ENCODE results near the gene CRLF3.
"Not testable (repeated sequence)": the region's sequence is repeated elsewhere in the genome, so short reads cannot be mapped to it uniquely, and the experiment has no call there.

The CRLF3 gene

DNA sequence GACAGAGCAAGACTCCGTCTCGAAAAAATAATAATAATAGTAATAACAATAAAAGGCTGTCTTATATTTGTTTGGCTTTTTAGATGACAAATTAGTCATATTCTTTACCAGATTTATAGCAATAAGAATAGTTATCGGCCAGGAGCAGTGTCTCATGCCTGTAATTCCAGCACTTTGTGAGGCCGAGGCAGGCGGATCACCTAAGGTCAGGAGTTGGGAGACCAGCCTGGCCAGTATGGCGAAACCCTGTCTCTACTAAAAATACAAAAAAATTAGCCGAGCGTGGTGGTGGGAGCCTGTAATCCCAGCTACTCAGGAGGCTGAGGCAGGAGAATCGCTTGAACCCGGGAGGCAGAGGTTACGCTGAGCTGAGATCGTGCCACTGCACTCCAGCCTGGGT is 10.3 kb downstream of the CRLF3 start:
- peak in 1 of 2 experiments; percentile 5 for DNase-seq

DNA sequence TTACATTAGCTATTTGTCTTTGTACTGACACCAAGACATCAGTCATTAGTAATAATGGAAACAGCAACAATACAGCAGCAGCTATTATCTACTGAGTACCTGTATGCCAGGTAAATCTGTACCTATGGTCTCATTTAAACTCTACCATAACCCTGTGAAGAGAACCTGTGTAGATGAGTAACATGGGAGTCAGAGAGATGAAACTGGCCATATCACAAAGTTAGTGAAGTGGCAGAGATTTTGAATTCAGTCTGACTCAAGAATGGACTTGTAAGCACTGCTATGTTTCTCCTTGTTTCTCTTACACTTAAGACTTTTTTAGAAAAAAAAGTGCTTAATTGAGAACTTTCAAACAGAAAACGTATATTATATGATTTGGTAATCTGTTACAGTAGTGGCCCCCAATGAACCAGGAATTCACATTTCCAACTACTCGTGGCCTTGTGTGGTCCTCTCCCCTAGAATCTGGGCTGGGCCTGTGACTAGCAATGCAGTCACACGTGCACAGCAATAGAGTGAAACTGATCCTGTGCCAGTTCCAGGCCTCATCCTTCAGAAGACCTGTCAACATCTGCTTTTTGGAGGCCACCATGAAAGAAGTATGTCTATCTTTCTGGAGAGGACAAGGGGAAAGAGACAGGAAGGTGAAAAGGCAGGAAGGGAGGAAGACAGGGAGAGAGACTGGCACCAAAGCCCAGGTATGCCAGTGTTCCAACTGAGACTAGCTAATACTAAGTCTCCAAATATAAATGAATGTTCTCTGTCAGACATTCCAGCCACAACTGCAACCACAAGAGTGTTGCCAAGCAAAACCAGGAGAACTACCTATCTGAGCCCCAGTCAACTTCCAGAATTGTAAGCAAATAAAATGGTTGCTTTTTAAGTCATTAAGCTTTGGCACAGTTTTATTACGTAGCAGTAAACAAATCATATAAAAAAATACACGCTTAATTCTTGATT is 12.0 kb downstream of the CRLF3 start:
- DNase-seq, result peak; percentile 33 to 39

DNA sequence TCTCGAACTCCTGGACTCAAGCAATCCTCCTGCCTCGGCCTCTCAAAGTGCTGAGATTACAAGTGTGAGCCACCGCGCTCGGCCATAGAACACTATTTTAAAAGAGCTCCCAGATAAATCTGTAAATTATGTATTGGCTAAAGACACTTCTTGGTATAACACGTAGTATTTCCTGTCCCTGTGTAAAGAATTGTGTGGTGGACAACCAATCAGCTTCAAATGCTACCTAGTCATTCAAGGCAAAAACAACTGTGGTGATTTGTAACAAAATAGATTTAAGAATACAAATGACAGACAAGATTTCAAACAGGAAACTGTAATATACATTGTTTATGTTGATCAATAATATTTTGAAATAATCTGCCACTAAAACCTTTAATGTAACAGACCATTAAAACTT is 14.6 kb downstream of the CRLF3 start:
- no peak for DNase-seq

GRCh38 chr17:30808785-30809286 is 15.7 kb downstream of the CRLF3 start:
- DNase-seq, result peak; percentile 41 to 42

DNA sequence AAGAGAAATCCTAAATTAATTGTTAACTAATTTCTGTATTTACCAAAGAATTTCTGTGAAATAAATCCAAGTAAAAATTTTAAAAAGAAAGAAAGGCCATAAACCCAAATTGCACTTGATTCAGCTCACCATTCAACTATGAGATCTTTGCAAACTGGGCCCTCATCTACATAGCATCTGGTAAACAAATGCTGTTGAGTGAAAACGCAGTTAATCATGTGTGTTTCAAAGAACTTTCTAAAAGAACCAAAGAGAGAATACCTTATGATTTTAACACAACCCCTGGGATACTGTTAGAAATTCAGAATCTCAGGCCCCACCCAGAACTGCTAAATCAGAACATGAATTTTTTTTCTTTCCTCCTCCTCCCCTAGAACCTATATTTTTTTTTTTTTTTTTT is 16.6 kb downstream of the CRLF3 start:
- no peak for DNase-seq

- peak in 1 of 2 experiments; percentile 12 for DNase-seq
Measured at GRCh38 chr17:30805944-30806456, 18.5 kb downstream of the CRLF3 start.

- DNase-seq, result no peak
Measured at GRCh38 chr17:30801671-30802070, 22.8 kb downstream of the CRLF3 start.

DNA sequence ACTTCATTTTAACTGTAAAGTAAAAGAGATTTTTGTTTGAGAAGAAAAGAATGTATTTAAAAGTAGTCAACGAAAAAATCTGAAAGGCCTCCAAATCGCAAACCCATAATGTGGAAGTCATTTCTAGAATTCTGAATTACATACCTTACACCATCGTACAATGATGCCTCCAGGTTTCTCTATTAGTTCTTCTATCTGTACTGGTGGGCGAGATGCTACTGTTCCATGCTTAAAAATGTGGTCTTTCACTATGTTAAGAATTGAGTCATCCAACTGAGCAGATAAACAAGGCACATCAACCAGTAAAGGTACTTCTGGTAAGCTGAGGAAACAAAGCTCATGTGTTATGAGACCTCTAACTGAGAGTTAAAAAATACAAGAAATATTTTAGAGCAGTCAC is 28.5 kb downstream of the CRLF3 start:
- peak in 1 of 2 experiments; percentile 5 for DNase-seq

GRCh38 chr17:30794372-30794771 is 30.1 kb downstream of the CRLF3 start:
- peak in 1 of 2 experiments; percentile 13 for DNase-seq

GRCh38 chr17:30793282-30793977 is 31.1 kb downstream of the CRLF3 start:
- DNase-seq, result no peak

DNA sequence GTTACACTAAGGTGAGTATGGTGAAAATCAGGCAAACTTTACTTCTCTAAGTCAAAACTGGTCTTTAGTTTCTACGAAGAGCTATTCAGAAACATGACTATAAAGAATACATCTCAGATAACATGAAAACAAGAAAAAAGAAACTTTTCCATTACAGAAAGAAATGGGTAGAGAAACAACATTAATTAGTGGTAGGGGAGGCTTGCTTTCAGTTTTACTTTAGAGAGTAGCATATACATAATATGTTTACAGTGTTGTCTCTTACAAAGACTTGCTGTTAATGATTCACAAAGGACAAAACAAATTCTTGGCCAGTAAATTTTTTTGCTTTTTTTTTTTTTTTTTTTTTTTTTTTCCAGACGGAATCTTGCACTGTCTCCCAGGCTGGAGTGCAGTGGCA is 34.2 kb downstream of the CRLF3 start:
- no peak for DNase-seq

GRCh38 chr17:30788918-30789317 is 35.6 kb downstream of the CRLF3 start:
- DNase-seq, result no peak

GRCh38 chr17:30782206-30782605 is 42.3 kb downstream of the CRLF3 start:
- DNase-seq, result no peak

GRCh38 chr17:30780343-30780742 is 44.1 kb downstream of the CRLF3 start:
- peak; percentile 41 for DNase-seq

- not testable (repeated sequence) for DNase-seq
Measured at GRCh38 chr17:30768771-30769170, 55.7 kb downstream of the CRLF3 start.

- not testable (repeated sequence) for DNase-seq
Measured at GRCh38 chr17:30767641-30768404, 56.7 kb downstream of the CRLF3 start.

DNA sequence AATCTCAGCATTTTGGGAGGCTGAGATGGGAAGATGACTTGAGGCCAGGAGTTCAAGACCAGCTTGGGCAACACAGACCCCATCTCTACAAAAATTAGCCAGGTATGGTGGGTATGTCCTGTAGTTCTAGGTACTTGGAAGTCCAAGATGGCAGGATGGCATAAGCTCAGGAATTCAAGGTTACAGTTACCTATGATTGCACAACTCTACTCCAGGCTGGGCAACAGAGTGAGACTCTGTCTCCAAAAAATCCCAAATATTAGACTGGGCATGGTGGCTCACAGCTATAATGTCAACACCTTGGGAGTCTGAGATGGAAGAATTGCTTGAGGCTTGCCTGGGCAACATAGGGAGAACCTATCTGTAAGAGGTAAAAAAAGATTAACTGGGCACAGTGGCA is 63.4 kb downstream of the CRLF3 start:
- DNase-seq, result no peak

GRCh38 chr17:30753291-30753690 is 71.2 kb downstream of the CRLF3 start:
- not testable (repeated sequence) for DNase-seq

GRCh38 chr17:30750982-30751381 is 73.5 kb downstream of the CRLF3 start:
- DNase-seq, result not testable (repeated sequence)

- DNase-seq, result peak in 1 of 2 experiments; percentile 13
Measured at GRCh38 chr17:30747621-30748020, 76.9 kb downstream of the CRLF3 start.

GRCh38 chr17:30742669-30743068 is 81.8 kb downstream of the CRLF3 start:
- not testable (repeated sequence) for DNase-seq

DNA sequence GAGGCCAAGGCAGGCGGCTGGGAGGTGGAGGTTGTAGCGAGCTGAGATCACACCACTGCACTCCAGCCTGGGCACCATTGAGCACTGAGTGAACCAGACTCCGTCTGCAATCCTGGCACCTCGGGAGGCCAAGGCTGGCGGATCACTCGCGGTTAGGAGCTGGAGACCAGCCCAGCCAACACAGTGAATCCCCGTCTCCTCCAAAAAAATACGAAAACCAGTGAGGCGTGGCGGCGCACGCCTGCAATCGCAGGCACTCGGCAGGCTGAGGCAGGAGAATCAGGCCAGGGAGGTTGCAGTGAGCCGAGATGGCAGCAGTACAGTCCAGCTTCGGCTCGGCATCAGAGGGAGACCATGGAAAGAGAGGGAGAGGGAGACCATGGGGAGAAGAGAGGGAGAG is 88.1 kb downstream of the CRLF3 start:
- peak in 1 of 2 experiments; percentile 12 for DNase-seq

DNA sequence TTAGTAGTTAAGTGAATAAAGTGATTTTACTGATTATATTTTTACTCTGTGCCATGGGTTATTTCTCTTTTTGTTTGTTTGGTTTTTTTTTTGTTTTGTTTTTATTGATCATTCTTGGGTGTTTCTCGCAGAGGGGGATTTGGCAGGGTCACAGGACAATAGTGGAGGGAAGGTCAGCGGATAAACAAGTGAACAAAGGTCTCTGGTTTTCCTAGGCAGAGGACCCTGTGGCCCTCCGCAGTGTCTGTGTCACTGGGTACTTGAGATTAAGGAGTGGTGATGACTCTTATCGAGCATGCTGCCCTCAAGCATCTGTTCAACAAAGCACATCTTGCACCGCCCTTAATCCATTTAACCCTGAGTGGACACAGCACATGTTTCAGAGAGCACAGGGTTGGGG is 88.8 kb downstream of the CRLF3 start:
- not testable (repeated sequence) for DNase-seq

Data from activated T-cell treated with anti-CD3 and anti-CD28 coated beads, Interleukin-2, amount 50 U/mL, for 48 hours (primary cell).